WTC11 (cell line): ENCODE measurements around the gene CORIN. TPM values are rescaled to one million over a fixed set of nuclear protein-coding genes. Genes with fewer than 3 reads are reported as not detected.

Experiments
- ATAC-seq: fragments of 200-7000 bp; cut with Tn5 transposase; 2 replicates; pipeline ENCODE4 v1.10.0; 2021; ENCODE audit warnings: mild to moderate bottlenecking, moderate library complexity
- CTCF ChIA-PET: fragments of 300-600 bp; sonication (Branson Sonifier 250); formaldehyde crosslinking; loops from one replicate; lab custom pipeline; 2021; ENCODE audit warnings: antibody characterized with exemption; lab: Charles Lee
- POLR2A ChIA-PET: fragments of 350-600 bp; sonication (Branson Sonifier 250); formaldehyde crosslinking; loops from one replicate; lab custom pipeline; 2021; ENCODE audit warnings: antibody characterized with exemption; lab: Charles Lee
- DNase-seq: peaks from one replicate; pipeline ENCODE4 v3.0.0; 2021; ENCODE audit warnings: low spot score
- H3K27ac Mint-ChIP-seq: 2 replicates; pipeline ENCODE4 v1.8.0; 2021; ENCODE audit warnings: mixed read lengths
- H3K27me3 Mint-ChIP-seq: 2 replicates; pipeline ENCODE4 v1.8.0; 2021; ENCODE audit warnings: low read depth, mild to moderate bottlenecking, moderate library complexity, mixed read lengths
- H3K36me3 Mint-ChIP-seq: 2 replicates; pipeline ENCODE4 v1.8.0; 2021; ENCODE audit warnings: mixed read lengths
- H3K4me1 Mint-ChIP-seq: 2 replicates; pipeline ENCODE4 v1.8.0; 2022; ENCODE audit warnings: mixed read lengths
- H3K4me3 Mint-ChIP-seq: 2 replicates; pipeline ENCODE4 v1.8.0; 2021; ENCODE audit warnings: mild to moderate bottlenecking, moderate library complexity, mixed read lengths
- H3K9me3 Mint-ChIP-seq: 2 replicates; pipeline ENCODE4 v1.8.0; 2021; ENCODE audit warnings: mixed read lengths
- ARID4B ChIP-seq: sonication (generic); formaldehyde crosslinking; IDR thresholded peaks from 2 replicates; pipeline ENCODE4 v1.8.0; 2023; ENCODE audit warnings: missing genetic modification reagents, mild to moderate bottlenecking, borderline replicate concordance
- HMGXB4 ChIP-seq: sonication (generic); formaldehyde crosslinking; IDR thresholded peaks from 2 replicates; pipeline ENCODE4 v1.8.1; 2023; ENCODE audit warnings: mild to moderate bottlenecking, moderate library complexity, missing genetic modification reagents
- IRF2 ChIP-seq: sonication (generic); formaldehyde crosslinking; IDR thresholded peaks from 2 replicates; pipeline ENCODE4 v1.8.0; 2022; ENCODE audit warnings: low read depth, missing genetic modification reagents, borderline replicate concordance
- MYBL2 ChIP-seq: sonication (generic); formaldehyde crosslinking; IDR thresholded peaks from 2 replicates; pipeline ENCODE4 v1.8.1; 2023; ENCODE audit warnings: mild to moderate bottlenecking, moderate library complexity, missing genetic modification reagents
- PREB ChIP-seq: sonication (generic); formaldehyde crosslinking; IDR thresholded peaks from 2 replicates; pipeline ENCODE4 v1.8.1; 2022; ENCODE audit warnings: mild to moderate bottlenecking, missing genetic modification reagents, moderate library complexity, borderline replicate concordance
- PRRX2 ChIP-seq: fragments of 250-450 bp; sonication (Bioruptor Pico); IDR thresholded peaks from 2 replicates; pipeline ENCODE4 v1.8.0; 2021; ENCODE audit warnings: mild to moderate bottlenecking
- SMAD3 ChIP-seq: sonication (generic); formaldehyde crosslinking; IDR thresholded peaks from 2 replicates; pipeline ENCODE4 v1.8.0; 2022; ENCODE audit warnings: missing genetic modification reagents, mild to moderate bottlenecking, borderline replicate concordance
- SOX15 ChIP-seq: fragments of 250-450 bp; sonication (Bioruptor Pico); IDR thresholded peaks from 2 replicates; pipeline ENCODE4 v1.9.0; 2021; ENCODE audit warnings: mild to moderate bottlenecking
- SP1 ChIP-seq: sonication (generic); formaldehyde crosslinking; conservative IDR thresholded peaks from 2 replicates; pipeline ENCODE4 v1.8.1; 2022; ENCODE audit warnings: missing genetic modification reagents
- TCF7 ChIP-seq: sonication (generic); formaldehyde crosslinking; IDR thresholded peaks from 2 replicates; pipeline ENCODE4 v1.8.0; 2022; ENCODE audit warnings: mild to moderate bottlenecking, low read depth, missing genetic modification reagents, moderate library complexity
- TEAD4 ChIP-seq: sonication (generic); formaldehyde crosslinking; IDR thresholded peaks from 2 replicates; pipeline ENCODE4 v1.8.0; 2022; ENCODE audit warnings: mild to moderate bottlenecking, missing genetic modification reagents
- ZNF281 ChIP-seq: sonication (generic); formaldehyde crosslinking; IDR thresholded peaks from 2 replicates; pipeline ENCODE4 v1.8.0; 2023; ENCODE audit warnings: mild to moderate bottlenecking, missing genetic modification reagents
- ZNF396 ChIP-seq: fragments of 250-450 bp; sonication (Bioruptor Pico); IDR thresholded peaks from 2 replicates; pipeline ENCODE4 v1.8.0; 2021; ENCODE audit warnings: mild to moderate bottlenecking, moderate library complexity, borderline replicate concordance
- ZNF532 ChIP-seq: fragments of 250-450 bp; sonication (Bioruptor Pico); IDR thresholded peaks from 2 replicates; pipeline ENCODE4 v1.9.0; 2021; ENCODE audit warnings: mild to moderate bottlenecking, borderline replicate concordance
- ZSCAN18 ChIP-seq: fragments of 250-450 bp; sonication (Bioruptor Pico); IDR thresholded peaks from 2 replicates; pipeline ENCODE4 v2.1.2; 2022; ENCODE audit warnings: mild to moderate bottlenecking, moderate library complexity
- total RNA-seq: library from RNA; stranded (reverse); gene quantifications from 3 replicates; pipeline ENCODE4 v1.2.3, GENCODE V29; 2021

CORIN gene
- total RNA-seq, 1 experiment from 2014 or later = 0.33 TPM

GRCh38 chr4:47641755-47642154 is 196.1 kb downstream of the CORIN start (continued):
- TF ChIP-seq ARID4B (CRISPR knock-in tag) = no peak
- no peak for TF ChIP-seq TEAD4 (CRISPR knock-in tag)
- TF ChIP-seq ZNF532 (CRISPR knock-in tag) = no peak
- no peak for TF ChIP-seq ZNF281 (CRISPR knock-in tag)
- TF ChIP-seq TCF7 (CRISPR knock-in tag) = no peak
- TF ChIP-seq, all 79 proteins: peak for 0

- H3K4me3 Mint-ChIP-seq = no peak overlapping the region
- no peak for ATAC-seq
Observed at GRCh38 chr4:47640911-47641310, 197.0 kb downstream of the CORIN start.

More at GRCh38 chr4:47640911-47641310, 197.0 kb downstream of the CORIN start:
- no peak overlapping the region for H3K27ac Mint-ChIP-seq
- peaks cover 30% of the 10 kb centered on the region for H3K36me3 Mint-ChIP-seq
- ChIA-PET POLR2A (no interaction called here), CTCF (no interaction called here)
- H3K4me1 Mint-ChIP-seq = peaks cover 7% of the 10 kb centered on the region
- no peak for DNase-seq
- peaks cover 29% of the 10 kb centered on the region for H3K9me3 Mint-ChIP-seq
- peaks cover 3% of the 10 kb centered on the region; the same call in 1 of the 2 replicates for H3K27me3 Mint-ChIP-seq
- no peak for TF ChIP-seq ZNF396 (CRISPR knock-in tag)
- TF ChIP-seq TCF7 (CRISPR knock-in tag) = no peak
- TF ChIP-seq ZSCAN18 = no peak
- no peak for TF ChIP-seq IRF2 (CRISPR knock-in tag)
- TF ChIP-seq MYBL2 (CRISPR knock-in tag) = no peak
- TF ChIP-seq PRRX2 (CRISPR knock-in tag) = no peak
- TF ChIP-seq PREB = no peak
- TF ChIP-seq HMGXB4 = no peak
- no peak for TF ChIP-seq SP1 (CRISPR knock-in tag)
- TF ChIP-seq SMAD3 = no peak
- no peak for TF ChIP-seq SOX15 (CRISPR knock-in tag)
- no peak for TF ChIP-seq TEAD4 (CRISPR knock-in tag)
